NCI-H446 (cell line): ENCODE measurements around the gene SREK1.
"Not testable (repeated sequence)": the region's sequence is repeated elsewhere in the genome, so short reads cannot be mapped to it uniquely, and the experiment has no call there.

ENCODE experiments used
- DNase-seq, 2 experiments: peaks; one replicate each; lab custom pipeline; 2025; lab: John Stamatoyannopoulos, UW

Gene SREK1, protein sequence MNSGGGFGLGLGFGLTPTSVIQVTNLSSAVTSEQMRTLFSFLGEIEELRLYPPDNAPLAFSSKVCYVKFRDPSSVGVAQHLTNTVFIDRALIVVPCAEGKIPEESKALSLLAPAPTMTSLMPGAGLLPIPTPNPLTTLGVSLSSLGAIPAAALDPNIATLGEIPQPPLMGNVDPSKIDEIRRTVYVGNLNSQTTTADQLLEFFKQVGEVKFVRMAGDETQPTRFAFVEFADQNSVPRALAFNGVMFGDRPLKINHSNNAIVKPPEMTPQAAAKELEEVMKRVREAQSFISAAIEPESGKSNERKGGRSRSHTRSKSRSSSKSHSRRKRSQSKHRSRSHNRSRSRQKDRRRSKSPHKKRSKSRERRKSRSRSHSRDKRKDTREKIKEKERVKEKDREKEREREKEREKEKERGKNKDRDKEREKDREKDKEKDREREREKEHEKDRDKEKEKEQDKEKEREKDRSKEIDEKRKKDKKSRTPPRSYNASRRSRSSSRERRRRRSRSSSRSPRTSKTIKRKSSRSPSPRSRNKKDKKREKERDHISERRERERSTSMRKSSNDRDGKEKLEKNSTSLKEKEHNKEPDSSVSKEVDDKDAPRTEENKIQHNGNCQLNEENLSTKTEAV

DNA sequence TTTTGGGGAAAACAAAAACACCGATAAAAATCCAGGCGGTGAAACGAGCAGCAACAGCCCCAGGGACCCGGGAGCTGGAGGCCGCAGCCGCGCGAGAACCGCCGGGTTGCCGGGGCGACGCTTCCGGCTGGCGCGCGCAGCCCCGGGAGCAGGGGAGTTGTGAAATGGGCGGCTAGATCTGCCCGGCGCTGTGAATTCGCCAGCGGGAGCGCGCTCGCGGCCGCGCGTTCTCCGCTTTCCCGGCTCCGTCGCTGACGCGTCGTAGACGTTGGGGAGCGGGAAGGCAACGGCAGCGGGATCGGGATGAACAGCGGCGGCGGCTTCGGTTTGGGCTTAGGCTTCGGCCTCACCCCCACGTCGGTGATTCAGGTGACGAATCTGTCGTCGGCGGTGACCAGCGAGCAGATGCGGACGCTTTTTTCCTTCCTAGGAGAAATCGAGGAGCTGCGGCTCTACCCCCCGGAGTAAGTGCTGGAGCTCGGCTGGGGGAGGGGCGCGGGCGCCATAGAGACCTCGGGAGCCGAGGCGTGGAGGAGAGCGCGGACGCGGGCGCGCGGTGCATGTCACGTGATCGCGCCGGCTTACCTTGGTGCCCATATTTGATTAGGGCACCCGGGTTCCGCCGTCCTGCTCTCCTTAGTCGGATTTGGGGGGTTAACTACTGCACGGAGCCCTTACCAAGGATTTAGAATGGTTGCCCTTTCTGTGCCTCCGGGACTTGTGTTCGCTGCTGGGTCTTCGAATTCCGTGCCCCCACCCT is at the start of gene SREK1:
Gene SREK1, plus strand, starts transcription at position 227 of the 760 bp plus-strand sequence. Its CDS starts 77 bp downstream, at position 304.
- peak; percentile 83 to 95 for DNase-seq

- DNase-seq: no peak
Measured at GRCh38 chr5:66100851-66101250, 43.2 kb upstream of the SREK1 start.

GRCh38 chr5:66113160-66113559 is 30.9 kb upstream of the SREK1 start:
- DNase-seq: peak; percentile 3 to 18

DNA sequence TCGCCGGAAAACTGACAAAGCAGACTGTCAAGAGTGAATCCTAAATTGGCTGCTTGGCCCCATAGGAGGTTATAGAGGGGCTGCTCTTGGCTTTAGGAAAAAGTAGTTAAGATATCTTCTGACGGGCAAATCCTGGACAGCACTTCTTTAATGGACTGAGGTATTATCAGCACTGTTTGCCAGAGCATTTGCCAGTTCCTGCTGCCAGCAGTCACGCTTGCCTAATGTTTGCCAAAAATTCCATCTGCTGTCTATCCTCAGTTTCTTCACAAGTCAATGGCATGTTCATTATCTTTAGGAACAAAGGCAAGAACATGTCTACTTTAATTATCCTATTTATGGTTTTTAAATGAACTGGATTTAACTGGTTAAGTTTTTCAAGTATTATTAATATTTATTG is 25.8 kb upstream of the SREK1 start:
- DNase-seq: peak; percentile 49 to 87

GRCh38 chr5:66122379-66123034 is 21.6 kb upstream of the SREK1 start:
- no peak for DNase-seq

DNA sequence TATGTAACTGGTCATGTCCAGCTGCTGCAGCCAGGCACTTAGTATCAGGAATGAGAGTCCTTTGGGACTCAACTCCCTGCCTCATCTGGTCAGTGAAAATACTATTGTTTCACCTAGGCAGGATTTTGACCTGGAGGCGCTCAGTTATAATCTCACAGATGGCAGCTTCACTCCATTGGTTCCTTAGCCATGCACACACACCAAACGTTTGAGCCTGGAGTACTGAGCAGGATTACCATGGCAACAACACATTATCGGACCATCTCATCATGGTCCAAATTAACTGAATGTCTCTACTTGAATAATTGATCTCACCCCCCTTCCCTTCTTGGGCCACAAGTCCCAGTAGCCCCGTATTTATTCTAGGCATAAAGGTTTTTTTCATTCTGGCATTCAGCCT is 15.0 kb upstream of the SREK1 start:
- DNase-seq: peak in 1 of 2 experiments; percentile 25

DNA sequence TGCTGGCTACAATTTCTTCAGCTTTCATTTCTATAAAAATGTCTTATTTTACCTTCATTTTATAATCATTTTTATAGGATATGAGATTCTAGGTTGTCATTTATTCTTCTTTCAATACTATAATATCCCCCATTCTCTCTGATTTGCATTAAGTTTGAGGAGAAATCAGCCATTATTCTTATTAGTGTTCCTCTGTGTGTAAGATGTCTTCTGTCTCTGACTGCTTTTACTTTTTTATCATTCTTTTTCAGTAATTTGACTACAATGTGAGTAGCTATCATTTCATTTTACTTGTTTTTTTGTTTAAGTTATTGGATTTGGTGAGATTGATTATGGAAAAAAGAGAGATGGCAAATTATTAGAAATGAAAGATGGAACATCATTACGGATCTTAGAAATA is 13.6 kb upstream of the SREK1 start:
- DNase-seq: no peak

DNA sequence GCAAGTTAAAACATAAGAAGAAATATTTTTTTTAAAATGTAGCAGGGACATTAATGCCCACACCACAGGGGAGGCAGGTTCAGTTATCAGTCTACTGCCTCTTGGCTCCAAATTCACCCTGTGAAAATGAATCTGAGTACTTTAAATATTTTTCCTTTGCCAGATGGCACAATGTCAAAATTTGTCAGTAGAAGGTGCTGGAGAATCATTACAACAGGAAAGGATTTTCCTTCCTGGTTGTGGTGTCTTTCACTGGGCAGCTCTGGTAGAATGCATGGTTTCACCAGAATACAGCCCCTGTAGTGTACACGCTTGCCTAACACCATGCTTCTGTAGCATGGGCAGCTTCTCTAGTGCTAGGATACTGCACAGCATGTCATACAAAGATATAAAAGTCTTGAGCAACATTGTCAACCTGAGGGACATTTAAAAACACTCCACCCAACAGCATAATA is 9.7 kb upstream of the SREK1 start:
- peak in 1 of 2 experiments; percentile 45 for DNase-seq

DNA sequence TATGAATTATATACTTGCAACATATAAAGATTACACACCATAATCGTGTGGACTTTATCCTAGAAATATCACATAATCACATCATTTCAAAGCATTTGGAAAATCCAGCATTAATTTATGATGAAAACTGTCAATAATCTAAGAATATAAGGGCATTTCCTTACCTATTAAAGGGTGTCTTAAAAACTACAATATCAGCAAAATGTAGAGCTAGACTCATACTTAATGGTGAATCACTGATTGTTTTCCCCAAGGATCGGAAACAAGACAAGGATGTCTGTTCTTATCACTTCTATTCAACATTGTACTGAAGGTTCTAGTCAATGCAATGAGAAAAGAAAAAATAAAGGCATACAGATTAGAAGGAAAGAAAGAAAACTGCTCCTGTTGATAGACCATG is 8.0 kb upstream of the SREK1 start:
- no peak for DNase-seq

DNA sequence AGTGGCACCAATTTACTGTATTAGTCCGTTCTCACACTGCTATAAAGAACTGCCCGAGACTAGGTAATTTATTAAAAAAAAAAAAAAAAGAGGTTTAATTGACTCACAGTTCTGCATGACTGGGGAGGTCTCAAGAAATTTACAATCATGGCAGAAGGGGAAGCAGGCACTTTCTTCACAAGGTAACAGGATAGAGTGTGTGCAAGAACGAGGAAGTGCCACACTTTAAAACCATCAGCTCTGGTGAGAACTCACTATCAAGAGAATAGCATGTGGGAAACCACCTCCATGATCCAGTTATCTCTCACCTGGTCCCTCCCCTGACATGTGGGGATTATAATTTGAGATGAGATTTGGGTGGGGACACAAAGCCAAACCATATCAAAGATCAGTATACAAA is 7.2 kb upstream of the SREK1 start:
- DNase-seq: not testable (repeated sequence)

DNA sequence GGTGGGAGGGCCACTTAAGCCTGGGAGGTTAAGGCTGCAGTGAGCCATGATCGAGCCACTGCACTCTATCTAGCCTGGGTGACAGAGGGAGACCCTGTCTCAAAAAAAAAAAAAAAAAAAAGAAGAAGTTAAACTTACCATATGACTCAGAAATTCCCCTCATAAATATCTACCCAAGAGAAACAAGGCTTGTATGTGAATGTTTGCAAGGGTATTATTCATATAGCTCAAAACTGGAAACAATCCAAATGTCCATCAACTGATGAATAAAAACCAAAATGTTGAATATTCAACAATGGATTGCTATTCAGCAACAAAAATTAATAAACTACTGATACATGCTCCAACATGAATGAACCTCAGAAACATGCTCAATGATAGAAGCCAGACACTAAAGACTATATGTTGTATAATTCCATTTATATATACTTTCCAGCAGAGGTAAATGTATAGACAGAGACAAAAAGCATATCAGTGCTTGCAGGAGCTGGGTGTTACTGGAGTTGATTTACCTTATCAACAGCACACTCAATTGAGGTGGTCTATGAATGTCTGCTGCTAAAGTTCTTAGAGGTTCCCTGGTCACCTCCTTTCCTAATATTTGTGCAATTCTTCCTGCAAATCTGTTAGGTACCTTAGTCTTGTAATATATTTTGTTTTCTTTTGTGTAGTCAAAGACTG is 5.3 kb upstream of the SREK1 start:
- DNase-seq: no peak

GRCh38 chr5:66139318-66139712 is 4.8 kb upstream of the SREK1 start:
- DNase-seq: no peak

GRCh38 chr5:66142417-66142816 is 1.7 kb upstream of the SREK1 start:
- DNase-seq: no peak

DNA sequence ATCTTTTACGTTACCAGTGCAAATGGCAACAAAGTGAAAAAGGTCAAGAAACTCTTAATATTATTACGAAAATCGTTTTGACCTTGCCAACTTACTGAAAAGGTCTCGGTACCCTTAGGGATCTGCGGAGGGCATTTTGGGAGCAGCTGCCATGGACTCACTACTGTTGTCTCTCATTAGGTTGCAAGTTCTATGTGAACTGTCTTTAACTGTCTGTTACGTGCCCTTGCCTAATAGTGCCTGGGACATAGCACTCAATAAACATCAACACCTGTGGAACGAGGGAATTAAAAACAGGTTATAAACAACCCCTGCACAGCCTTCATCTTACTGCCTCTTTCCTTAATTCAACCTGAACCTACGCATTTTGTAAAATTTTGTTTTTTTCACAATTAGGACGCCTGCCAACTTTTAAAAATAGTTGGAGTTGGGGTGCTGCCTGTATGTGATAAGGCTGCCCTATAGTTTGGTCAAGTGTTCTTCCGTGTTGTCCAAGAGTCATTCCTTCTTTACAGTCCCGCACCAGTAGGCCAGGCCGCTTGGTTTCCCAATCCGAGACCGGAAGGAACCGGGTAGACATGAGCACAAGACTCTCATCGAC is 527 bp upstream of the SREK1 start:
- no peak for DNase-seq

- DNase-seq: peak in 1 of 2 experiments; percentile 81
Measured at GRCh38 chr5:66144834-66145390, 812 bp downstream of the SREK1 start.

DNA sequence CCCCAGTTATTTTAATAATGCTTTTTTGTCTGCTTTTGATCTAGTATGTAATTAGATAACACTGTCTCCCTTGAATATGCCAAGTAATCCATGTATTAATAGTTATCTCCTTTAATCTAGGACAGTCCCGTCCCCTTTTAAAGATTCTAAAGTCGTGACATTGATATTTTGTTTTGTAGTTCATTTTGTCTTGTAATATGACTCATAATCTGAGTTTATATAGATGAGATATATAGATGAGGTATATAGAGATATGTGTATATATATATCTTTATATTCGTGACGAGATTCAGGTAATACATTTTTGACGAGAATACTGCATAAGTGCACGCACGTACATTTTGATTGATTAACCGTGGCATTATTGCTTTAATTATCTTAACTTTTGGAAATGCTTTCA is 1.6 kb downstream of the SREK1 start:
- DNase-seq: no peak

GRCh38 chr5:66149950-66150349 is 5.8 kb downstream of the SREK1 start:
- no peak for DNase-seq

GRCh38 chr5:66151030-66151429 is 6.9 kb downstream of the SREK1 start:
- no peak for DNase-seq

DNA sequence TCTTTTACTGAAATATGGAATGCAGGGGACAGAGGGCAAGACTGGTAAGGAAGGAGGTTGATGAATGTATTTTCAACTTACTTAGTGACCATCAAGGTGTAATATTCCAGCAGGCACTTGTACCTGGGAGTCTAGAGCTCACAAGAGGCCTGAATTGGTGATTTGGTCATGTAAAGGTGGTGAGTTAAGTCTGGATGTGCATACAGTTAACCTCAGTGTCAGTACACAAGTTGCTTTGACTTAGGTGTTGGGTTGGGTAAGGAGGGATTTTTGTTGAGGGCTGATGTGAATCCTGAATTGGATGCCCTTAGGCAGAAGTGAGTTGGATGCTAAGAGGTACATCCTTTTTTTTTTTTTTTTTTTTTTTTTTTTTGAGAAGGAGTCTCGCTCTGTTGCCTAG is 7.4 kb downstream of the SREK1 start:
- no peak for DNase-seq

- DNase-seq: no peak
Measured at GRCh38 chr5:66157046-66157445, 12.9 kb downstream of the SREK1 start.

GRCh38 chr5:66161356-66161755 is 17.3 kb downstream of the SREK1 start:
- no peak for DNase-seq
